HG03280 (cell line): Measurements from ENCODE around the gene IL34.
"Not testable (repeated sequence)": the region's sequence is repeated elsewhere in the genome, so short reads cannot be mapped to it uniquely, and the experiment has no call there.

Source experiments
- ATAC-seq: cut with Tn5 transposase; IDR thresholded peaks from one replicate; pipeline ENCODE4 v1.9.1; 2021; ENCODE audit warnings: mild to moderate bottlenecking, moderate library complexity; ENCODE audit not compliant: unreplicated experiment

Gene IL34

DNA sequence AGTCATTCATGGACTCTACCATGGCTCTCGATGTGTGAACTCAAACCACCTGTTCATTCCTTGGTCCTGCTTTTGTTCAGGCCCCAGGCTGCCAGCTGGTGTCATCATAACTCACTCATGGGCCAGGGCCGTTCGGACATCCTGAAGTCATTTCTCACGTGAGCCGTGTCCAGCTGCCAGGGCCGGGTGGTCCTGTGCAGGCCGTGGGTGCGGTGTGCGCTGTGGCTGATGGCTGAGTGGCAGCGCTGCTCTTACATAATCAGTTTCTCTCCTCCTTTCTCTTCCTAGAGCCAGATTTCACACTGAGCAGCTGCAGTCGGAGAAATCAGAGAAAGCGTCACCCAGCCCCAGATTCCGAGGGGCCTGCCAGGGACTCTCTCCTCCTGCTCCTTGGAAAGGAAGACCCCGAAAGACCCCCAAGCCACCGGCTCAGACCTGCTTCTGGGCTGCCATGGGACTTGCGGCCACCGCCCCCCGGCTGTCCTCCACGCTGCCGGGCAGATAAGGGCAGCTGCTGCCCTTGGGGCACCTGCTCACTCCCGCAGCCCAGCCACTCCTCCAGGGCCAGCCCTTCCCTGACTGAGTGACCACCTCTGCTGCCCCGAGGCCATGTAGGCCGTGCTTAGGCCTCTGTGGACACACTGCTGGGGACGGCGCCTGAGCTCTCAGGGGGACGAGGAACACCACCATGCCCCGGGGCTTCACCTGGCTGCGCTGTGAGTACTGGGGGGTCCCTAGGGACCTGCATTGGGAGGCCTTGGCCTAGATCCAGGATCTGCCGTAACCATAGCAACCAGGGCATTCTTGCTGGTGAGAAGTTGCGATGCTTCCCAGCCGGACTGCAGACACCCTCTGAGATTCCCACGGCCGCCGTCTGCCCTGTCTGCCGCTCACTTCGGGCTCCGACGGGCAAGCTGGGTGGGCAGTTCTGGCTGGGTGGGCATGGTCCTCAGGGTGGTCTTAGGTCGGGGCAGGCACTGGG, at the start of gene IL34:
TSS of gene IL34 (plus strand) at position 300 of the 982 bp plus-strand sequence. CDS start at position 689, 389 bp downstream.
- ATAC-seq, result no peak

DNA sequence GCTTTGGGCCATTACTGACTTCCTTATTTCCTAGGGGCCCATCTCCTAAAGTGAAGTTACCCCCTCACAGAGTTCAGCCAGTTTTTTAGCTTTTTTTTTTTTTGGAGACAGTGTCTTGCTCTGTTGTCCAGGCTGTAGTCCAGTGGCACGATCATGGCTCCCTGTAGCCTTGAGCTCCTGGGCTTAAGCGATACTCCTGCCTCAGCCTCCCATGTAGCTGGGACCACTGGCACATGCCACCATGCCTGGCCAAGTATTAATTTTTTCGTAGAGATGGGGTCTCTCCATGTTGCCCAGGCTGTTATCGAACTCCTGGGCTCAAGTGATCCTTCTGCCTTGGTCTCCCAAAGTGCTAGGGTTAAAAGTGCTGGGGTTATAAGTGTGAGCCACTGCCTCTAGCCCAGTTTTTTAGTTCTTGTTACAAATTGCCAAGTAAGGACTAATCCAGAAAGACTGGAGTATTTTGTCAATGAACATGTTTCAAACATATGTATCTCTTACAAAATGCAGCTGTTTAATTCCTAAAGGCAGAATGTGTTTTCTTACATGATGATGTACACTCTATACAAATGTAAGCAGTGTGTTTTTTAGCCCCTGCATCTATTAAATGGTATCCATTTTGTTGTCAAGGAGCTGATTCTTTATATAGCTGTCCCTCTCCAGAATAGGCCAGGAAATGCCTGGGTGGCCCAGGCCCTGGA, 49.1 kb upstream of the IL34 start:
- ATAC-seq, result no peak

DNA sequence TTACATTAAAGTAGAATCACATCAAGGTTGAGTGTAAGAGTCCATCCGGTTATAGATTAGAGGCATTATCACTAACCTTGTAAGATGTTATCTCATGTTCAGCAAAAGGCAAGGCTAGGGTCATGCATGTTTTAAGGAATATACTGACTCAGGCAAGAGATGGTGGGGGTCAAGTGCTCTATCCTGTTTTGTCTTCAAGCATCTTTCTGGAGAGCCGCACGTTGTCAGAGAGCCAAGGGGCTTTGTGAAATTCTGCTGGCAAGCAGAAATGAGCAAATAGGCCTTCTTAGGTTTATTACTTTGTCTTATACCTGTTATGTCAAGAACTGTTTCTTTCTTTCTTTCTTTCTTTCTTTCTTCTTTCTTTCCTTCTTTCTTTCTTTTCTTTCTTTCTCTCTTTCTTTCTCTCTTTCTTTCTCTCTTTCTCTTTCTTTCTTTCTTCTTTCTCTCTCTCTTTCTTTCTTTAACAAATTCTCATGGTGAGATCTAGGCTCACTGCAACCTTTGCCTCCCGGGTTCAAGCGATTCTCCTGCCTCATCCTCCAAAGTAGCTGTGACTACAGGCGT, 47.3 kb upstream of the IL34 start:
- no peak for ATAC-seq

- ATAC-seq, result no peak
These were observed 45.6 kb upstream of the IL34 start for GRCh38 chr16:70600730-70601129.

- no peak for ATAC-seq
These were observed 44.5 kb upstream of the IL34 start for GRCh38 chr16:70601576-70602575.

- ATAC-seq, result no peak
These were observed 43.5 kb upstream of the IL34 start for GRCh38 chr16:70602831-70603230.

DNA sequence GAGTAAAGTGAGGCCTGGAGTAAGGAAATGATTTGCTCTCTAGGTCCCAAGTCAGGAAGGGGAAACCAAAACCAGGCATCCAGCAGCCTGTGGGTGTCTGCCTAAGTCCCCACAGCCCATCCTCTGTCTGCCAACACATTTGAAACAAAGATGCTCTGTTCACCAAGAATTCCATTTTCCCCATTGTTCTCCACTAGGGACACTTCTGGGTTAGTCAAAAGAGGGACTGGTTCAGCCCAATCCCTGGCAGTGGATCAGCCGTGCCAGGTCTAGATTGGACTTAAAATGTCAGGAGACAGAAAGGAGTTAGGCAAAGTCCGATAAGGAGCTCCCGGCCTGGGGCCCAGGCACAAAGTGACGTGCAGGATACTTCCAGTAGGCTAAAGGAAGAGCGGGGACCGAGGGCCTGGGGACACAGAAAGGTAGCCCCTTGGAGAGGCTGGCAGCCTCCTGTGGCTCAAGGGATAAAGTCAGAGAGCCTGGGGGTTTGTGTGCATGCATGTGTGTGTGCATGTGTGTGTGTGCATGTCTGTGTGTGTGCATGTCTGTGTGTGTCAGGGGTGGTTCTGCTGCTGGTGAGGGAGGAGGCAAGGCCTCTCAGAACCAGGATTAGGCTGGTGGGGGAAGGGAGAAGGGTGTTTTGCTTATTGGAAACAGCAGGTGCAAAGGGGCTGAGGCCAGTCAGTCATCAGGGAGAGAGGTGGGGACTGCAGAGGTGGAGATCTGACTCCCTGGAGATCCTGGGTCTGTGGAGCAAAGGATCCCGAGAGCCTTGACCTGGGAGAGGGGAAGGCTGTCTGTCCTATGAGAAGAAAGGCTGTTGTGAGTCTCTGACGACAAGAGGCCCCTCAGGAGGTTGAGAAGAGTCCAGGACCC, 41.7 kb upstream of the IL34 start:
- no peak for ATAC-seq

DNA sequence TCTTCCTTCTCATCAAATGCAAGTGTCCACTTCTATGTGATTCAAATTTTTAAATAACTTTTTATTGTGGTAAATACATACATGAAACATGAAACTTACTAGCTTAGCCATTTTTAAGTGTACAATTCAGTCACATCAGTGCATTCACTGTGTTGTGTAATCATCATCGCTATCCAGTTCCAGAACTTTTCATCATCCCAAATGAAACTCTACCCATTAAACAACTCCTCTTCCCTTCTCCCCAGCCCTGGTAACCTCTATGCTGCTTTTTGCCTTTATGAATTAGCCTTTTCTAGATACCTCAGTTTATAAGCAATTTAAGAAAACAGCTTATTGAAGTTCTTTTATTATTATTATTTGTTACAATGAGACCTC, 41.1 kb upstream of the IL34 start:
- ATAC-seq, result no peak

GRCh38 chr16:70608521-70608920, 37.8 kb upstream of the IL34 start:
- no peak for ATAC-seq

GRCh38 chr16:70610273-70611223, 35.8 kb upstream of the IL34 start:
- ATAC-seq, result no peak

- no peak for ATAC-seq
These were observed 35.1 kb upstream of the IL34 start for GRCh38 chr16:70611224-70611598.

DNA sequence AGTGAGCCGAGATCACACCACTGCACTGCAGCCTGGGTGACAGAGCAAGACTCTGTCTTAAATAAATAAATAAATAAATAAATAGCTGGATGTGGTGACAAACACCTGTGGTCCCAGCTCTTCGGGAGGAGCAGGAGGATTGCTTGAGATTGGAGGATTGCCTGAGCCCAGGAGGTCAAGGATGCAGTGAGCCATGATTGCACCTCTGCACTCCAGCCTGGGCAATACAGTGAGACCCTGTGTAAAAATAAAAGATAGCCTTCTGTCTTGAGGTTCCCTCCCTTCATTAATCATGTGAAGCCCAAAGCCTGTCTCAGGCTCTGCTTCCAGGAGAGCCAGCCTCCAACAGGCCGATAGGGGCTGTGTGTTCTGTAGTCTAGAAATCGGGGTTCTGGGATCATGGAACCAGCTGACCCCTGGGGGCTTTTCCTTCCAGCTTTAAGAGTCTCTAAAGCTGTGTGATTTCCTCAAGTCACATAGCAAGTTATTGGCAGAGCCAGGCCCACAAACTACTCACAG, 34.5 kb upstream of the IL34 start:
- no peak for ATAC-seq

DNA sequence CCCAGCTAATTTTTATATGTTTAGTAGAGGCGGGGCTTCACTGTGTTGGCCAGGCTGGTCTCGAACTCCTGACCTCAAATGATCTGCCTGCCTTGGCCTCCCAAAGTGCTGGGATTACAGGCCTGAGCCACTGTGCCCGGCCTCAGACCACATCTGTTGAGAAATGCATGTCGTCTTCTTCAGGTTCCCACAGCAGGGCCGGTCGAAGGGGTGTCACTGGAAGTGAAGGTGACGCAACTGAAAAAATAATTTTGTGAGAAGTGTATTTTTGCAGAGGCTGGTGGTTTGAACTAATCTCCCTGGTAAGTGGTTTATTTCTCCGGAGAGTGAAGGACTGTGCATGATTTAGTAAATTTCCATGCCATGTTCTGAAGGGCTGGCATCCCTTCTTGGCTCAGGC, 33.4 kb upstream of the IL34 start:
- ATAC-seq, result no peak

GRCh38 chr16:70614208-70614951, 32.0 kb upstream of the IL34 start:
- ATAC-seq, result no peak

GRCh38 chr16:70615945-70616344, 30.4 kb upstream of the IL34 start:
- ATAC-seq, result no peak

DNA sequence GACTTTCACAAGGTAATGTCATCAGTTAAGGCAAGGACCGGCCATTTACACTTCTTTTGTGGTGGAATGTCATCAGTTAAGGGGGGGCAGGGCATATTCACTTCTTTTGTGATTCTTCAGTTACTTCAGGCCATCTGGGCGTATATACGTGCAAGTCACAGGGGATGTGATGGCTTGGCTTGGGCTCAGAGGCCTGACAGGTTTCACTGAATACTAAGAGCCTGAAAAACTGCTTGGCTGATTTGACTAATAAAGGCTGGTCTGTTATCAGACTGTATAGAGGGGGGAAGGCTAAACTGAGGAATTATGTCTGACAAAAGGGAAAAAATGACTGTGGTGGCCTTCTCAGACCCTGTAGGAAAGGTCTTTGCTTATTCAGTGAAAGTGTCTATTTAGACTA, 24.5 kb upstream of the IL34 start:
- ATAC-seq, result not testable (repeated sequence)

DNA sequence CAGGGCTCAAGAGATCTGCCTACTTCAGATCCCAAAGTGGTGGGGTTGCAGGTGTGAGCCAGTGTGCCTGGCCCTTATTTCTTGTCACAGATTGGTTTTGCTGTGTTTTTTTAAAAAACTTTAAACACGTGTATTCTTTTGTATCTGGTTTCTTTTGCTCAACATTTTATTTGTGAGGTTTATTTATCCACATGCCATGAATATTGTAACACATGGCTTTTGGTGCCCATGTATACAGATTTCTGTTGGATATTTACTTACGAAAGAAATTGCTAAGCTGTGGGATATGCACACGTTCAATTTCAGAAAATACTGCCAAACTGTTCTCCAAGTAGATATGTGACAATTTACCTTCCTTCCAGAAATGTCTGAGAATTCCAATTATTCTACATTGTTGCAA, 18.7 kb upstream of the IL34 start:
- no peak for ATAC-seq
